ENCODE data around the gene MACO1. TPM values are rescaled to one million over a fixed set of nuclear protein-coding genes. Genes with fewer than 3 reads are reported as not detected.

MACO1 gene
- total RNA-seq, 1 experiment from 2014 or later, result 9.6 TPM

DNA sequence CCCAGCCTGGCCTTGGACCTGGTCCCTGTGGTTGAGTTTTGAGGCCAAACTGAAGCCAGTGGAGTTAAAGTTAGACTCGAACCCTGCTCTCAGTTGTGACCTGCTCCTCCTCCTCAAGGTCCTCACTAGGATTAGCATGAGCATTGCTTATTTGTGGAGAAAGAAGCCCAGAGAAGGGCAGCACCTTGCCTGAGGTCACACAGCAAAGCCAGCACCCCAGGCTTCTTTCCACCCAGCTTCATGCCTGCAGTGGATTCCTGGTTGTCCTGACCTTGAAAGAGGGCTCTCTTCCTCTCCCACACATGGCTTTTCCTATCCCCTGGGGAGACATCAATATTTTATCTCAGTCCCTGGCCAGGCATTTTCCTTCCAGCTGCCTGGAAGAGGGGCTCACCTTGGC, 115.5 kb downstream of the MACO1 start:
- ChIA-PET POLR2A (ENCODE audit: unreplicated experiment) (interaction anchor here (0.6 kb wide), 1 partner anchor 273 kb away, joined by 5 read pairs; the partner anchor contains the start of gene MTFR1L), CTCF (no interaction called here)
- no peak for DNase-seq
- Histone ChIP-seq H3K9me2 (ENCODE audit: insufficient read depth) (no peaks in the 10 kb centered on the region), H3K4me3 (no peak overlapping the region), H4K20me1 (ENCODE audit: insufficient read depth) (no peaks in the 10 kb centered on the region), H3K4me1 (replicated peaks; ENCODE audit: insufficient read depth) (peaks cover 40% of the 10 kb centered on the region), H3K27ac (no peak overlapping the region), H3K9me3 (ENCODE audit: insufficient read depth, low read depth) (no peaks in the 10 kb centered on the region), H3K4me2 (no peak overlapping the region), H3K36me3 (ENCODE audit: low read depth) (no peaks in the 10 kb centered on the region), H3K27me3 (ENCODE audit: insufficient read depth, low read depth) (no peaks in the 10 kb centered on the region), H2AFZ (no peak overlapping the region), H3K79me2 (ENCODE audit: low read depth) (peaks cover 59% of the 10 kb centered on the region), H3F3A (ENCODE audit: insufficient read depth, low read depth) (0 out of 2 replicates have a peak, but pooled peaks cover 3% of the 10 kb centered on the region)
- no TSS peak for BruUV-seq (replicated peaks)
- TF ChIP-seq, protein P1, sequence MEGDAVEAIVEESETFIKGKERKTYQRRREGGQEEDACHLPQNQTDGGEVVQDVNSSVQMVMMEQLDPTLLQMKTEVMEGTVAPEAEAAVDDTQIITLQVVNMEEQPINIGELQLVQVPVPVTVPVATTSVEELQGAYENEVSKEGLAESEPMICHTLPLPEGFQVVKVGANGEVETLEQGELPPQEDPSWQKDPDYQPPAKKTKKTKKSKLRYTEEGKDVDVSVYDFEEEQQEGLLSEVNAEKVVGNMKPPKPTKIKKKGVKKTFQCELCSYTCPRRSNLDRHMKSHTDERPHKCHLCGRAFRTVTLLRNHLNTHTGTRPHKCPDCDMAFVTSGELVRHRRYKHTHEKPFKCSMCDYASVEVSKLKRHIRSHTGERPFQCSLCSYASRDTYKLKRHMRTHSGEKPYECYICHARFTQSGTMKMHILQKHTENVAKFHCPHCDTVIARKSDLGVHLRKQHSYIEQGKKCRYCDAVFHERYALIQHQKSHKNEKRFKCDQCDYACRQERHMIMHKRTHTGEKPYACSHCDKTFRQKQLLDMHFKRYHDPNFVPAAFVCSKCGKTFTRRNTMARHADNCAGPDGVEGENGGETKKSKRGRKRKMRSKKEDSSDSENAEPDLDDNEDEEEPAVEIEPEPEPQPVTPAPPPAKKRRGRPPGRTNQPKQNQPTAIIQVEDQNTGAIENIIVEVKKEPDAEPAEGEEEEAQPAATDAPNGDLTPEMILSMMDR (conservative IDR thresholded peaks at IDR 0.05), result no peak
- no peak for TF ChIP-seq EZH2 (IDR thresholded peaks at IDR 0.05; ENCODE audit: low read depth)
- intact Hi-C loops (cut with micrococcal nuclease; ENCODE audit: unreplicated experiment), result no loop called here

GRCh38 chr1:25548601-25549000, 117.9 kb downstream of the MACO1 start:
- H3K9me2 ChIP-seq (ENCODE audit: insufficient read depth), result no peaks in the 10 kb centered on the region
- no peaks in the 10 kb centered on the region for H3K27me3 ChIP-seq (ENCODE audit: insufficient read depth, low read depth)
- POLR2A ChIA-PET (ENCODE audit: unreplicated experiment), result interaction anchor here (0.6 kb wide), 1 partner anchor 21 kb away, joined by 5 read pairs; no protein-coding TSS in a partner anchor
- intact Hi-C loops (cut with micrococcal nuclease; ENCODE audit: unreplicated experiment), result loop anchor here (2.0 kb wide), 1 partner anchor 20 kb away; no protein-coding TSS in a partner anchor
- H3K36me3 ChIP-seq (ENCODE audit: low read depth), result no peaks in the 10 kb centered on the region
- peak overlapping the region; percentile 59; the same call in 1 of the 2 replicates for H3K27ac ChIP-seq
- DNase-seq, result no peak
- BruUV-seq (replicated peaks), result no TSS peak
- CTCF ChIA-PET, result interaction anchor here (0.6 kb wide), 1 partner anchor 70 kb away, joined by 3 read pairs; no protein-coding TSS in a partner anchor
- peak overlapping the region; percentile 36 for H3K4me2 ChIP-seq
- no peak overlapping the region for H2AFZ ChIP-seq
- H3K4me3 ChIP-seq, result no peak overlapping the region
- peaks cover 40% of the 10 kb centered on the region for H3K4me1 ChIP-seq (replicated peaks; ENCODE audit: insufficient read depth)
- TF ChIP-seq, protein P1 (conservative IDR thresholded peaks at IDR 0.05), result no peak
- no peak for TF ChIP-seq EZH2 (IDR thresholded peaks at IDR 0.05; ENCODE audit: low read depth)
- H3K9me3 ChIP-seq (ENCODE audit: insufficient read depth, low read depth), result no peaks in the 10 kb centered on the region
- H4K20me1 ChIP-seq (ENCODE audit: insufficient read depth), result no peaks in the 10 kb centered on the region
- H3F3A ChIP-seq (ENCODE audit: insufficient read depth, low read depth), result no peaks in the 10 kb centered on the region
- peaks cover 63% of the 10 kb centered on the region for H3K79me2 ChIP-seq (ENCODE audit: low read depth)

DNA sequence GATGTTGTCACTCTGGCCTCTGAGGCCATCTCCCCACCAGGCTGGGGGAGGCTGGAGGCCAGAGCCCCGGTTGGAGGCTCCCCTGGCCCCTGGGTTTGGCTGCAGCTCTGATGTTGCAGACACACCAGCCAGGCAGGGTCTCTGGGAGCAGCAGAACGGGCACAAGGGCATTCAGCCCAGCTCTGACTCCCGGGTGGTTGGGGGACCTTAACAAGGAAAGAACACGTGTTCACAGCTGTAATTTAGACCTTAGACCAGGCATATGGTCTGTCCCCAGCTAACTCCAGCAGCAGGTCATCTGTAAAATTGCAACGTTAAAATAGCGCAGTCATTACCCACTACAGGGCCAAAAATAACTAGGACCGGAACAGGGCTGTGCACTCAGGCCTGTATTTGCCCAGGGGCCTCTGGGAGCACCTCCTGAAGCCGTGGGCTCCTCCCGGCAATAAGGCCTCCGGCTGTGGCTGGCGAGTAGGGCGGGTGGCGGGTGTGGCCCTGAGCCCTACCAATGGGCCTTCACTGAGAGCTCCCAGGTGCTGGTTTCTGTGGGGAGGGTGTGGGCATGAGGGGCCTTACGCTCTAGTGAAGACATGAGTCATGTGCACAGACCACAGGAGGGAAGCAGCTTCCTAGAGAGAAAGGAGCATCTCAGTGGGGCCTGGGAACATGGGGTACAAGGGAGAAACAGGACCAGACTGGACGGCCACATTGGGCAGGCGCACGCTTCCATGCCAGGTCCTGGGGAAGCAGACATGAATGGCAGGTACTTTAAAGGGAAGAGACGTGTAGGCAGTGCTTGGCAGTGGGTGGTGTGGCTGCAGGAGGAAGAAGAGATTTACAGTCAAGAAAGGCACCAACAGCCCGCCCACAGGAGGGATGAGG, 118.8 kb downstream of the MACO1 start:
- Histone ChIP-seq H3K9me2 (ENCODE audit: insufficient read depth) (no peaks in the 10 kb centered on the region), H3K4me1 (replicated peaks; ENCODE audit: insufficient read depth) (peaks cover 40% of the 10 kb centered on the region), H3K36me3 (ENCODE audit: low read depth) (no peaks in the 10 kb centered on the region), H4K20me1 (ENCODE audit: insufficient read depth) (no peaks in the 10 kb centered on the region), H3F3A (ENCODE audit: insufficient read depth, low read depth) (no peaks in the 10 kb centered on the region), H3K4me2 (peak overlapping the region; percentile 36), H2AFZ (no peak overlapping the region), H3K27ac (peak overlapping the region; percentile 59), H3K79me2 (ENCODE audit: low read depth) (peaks cover 58% of the 10 kb centered on the region), H3K9me3 (ENCODE audit: insufficient read depth, low read depth) (no peaks in the 10 kb centered on the region), H3K27me3 (ENCODE audit: insufficient read depth, low read depth) (no peaks in the 10 kb centered on the region), H3K4me3 (no peak overlapping the region)
- no TSS peak for BruUV-seq (replicated peaks)
- peak; percentile 74 to 84 for DNase-seq
- intact Hi-C loops (cut with micrococcal nuclease; ENCODE audit: unreplicated experiment), result loop anchor here (2.0 kb wide), 1 partner anchor 19 kb away; no protein-coding TSS in a partner anchor
- ChIA-PET POLR2A (ENCODE audit: unreplicated experiment) (interaction anchor here (0.7 kb wide), 1 partner anchor 310 kb away, joined by 3 read pairs; no protein-coding TSS in a partner anchor), CTCF (interaction anchor here (0.5 to 0.6 kb wide), 2 partner anchors 71 to 159 kb away, joined by 3 read pairs; no protein-coding TSS in a partner anchor)
- TF ChIP-seq, protein P1 (conservative IDR thresholded peaks at IDR 0.05), result no peak
- TF ChIP-seq EZH2 (IDR thresholded peaks at IDR 0.05; ENCODE audit: low read depth), result no peak

Other genes starting within 250 kb of the MACO1 start
- 48.1 and 55.0 TPM in 2 replicates for gene SYF2, start 198.4 kb upstream of the MACO1 start, total RNA-seq (2021)
- gene RSRP1, start 183.4 kb upstream of the MACO1 start, total RNA-seq (2021), result 113 and 163 TPM in 2 replicates
- not detected in 2 replicates for gene RHD, start 158.4 kb upstream of the MACO1 start, total RNA-seq (2021)
- gene TMEM50A, start 92.6 kb upstream of the MACO1 start, total RNA-seq (2021), result 59.4 and 81.9 TPM in 2 replicates
- gene RHCE, start 10.1 kb upstream of the MACO1 start, total RNA-seq (2021), result 0.22 and 0.78 TPM in 2 replicates
- 24.7 and 29.2 TPM in 2 replicates for gene LDLRAP1, start 112.7 kb downstream of the MACO1 start, total RNA-seq (2021)
- 0.41 and 0.48 TPM in 2 replicates for gene MAN1C1, start 185.9 kb downstream of the MACO1 start, total RNA-seq (2021)

Data from PC-9 (cell line).